LHCN-M2 (cell line): ENCODE results near the gene ZBTB2. TPM values are rescaled to one million over a fixed set of nuclear protein-coding genes. Genes with fewer than 3 reads are reported as not detected.
"Not testable (repeated sequence)": the region's sequence is repeated elsewhere in the genome, so short reads cannot be mapped to it uniquely, and the experiment has no call there.

Source experiments
- DNase-seq: peaks from one replicate; pipeline ENCODE4 v3.0.0-alpha.2; 2012; ENCODE audit warnings: low read depth
- total RNA-seq: library from RNA; depleted of rRNA; stranded (reverse); fragments of >200 nt; gene quantifications from 2 replicates; pipeline ENCODE4 v1.2.3, GENCODE V29; 2014

ZBTB2 gene
- total RNA-seq, 1 experiment from 2014 or later = 14.1 TPM

DNA sequence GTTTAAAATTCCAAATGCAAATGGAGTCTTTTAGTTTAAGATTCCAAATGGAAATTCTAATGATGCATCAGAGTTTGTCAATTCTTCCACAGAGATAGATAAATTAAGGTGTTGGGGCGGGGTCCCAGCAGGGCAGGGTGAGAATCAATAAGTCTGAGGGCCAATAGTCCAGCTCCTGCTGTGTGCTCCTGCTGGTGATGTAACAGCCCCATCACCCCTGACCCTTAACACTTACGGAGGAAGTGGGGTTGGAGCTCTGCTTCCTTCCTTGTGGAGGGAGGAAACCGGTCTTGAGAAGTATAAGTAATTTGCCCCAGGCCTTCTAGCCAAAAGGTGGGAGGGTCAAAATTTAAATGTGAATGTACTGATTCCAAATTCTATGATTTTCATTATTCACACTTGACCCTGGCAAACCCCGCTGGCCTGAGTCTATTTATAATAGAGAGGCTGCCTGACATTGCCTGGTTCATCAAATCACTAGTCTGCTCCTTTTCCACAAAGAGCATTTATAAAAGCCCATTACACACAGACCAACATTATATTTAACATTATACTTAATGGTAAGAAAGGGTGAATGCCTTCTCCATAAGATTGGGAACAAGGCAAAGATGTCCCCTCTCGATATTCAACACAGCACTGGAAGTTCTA, 17.2 kb downstream of the ZBTB2 start:
- DNase-seq = no peak

DNA sequence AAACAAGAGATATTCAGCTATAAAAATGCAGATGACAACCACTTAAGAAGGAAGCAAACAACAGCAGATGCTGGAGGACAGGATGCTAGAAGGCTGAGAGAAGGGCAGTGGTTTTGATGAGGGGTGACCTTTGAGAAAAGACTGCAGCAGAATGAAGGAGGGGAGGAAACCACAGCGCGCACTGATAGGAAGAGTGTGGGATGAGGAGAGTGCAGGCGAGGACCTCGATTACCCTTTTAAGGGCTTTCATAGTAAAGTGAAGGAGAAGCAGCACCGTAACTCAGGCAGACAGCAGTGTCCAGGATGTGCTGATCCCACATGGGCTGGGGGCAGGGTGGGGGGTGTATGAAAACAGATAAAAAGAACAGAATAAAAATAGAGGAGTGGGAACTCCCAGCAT, 19.2 kb downstream of the ZBTB2 start:
- no peak for DNase-seq

GRCh38 chr6:151370509-151371078, 20.8 kb downstream of the ZBTB2 start:
- DNase-seq = no peak

- DNase-seq = no peak
These were observed 26.1 kb downstream of the ZBTB2 start for GRCh38 chr6:151365233-151365632.

DNA sequence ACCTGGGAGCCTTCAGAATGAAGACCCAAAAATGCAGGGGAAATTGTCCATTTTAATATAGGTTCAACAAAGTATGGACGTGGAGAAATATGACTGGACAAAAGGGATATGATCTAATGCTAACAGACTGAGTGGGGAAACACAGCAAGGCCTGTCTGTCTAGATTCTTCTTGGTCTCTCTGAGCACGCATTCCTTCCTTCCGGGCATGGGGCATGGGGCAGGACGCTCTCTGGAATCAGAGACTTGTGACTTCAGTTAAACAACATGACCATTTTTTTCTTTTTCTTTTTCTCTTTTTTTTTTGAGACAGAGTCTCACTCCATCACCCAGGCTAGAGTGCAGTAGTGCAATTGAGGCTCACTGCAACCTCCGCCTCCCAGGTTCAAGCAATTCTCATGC, 31.9 kb downstream of the ZBTB2 start:
- no peak for DNase-seq

DNA sequence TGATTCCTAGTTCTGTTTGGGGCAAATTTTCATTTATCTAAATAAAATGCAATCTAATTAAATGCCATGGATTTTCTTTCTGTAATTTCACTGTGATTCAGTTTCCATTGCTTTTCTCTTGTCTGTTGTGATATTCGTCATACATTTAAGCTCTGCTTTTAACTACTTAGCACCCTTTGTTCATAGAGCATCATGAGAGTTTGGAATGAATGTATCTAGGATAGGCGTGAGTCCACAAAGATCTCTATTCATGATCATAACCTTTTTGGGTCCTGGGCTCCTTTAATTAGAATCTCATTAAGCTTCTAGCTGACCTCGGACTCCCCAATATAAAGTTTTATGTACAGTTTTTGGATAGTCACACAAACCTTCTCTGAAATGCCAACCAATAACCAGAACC, 32.9 kb downstream of the ZBTB2 start:
- DNase-seq = no peak

GRCh38 chr6:151357758-151358436, 33.5 kb downstream of the ZBTB2 start:
- DNase-seq = no peak

- not testable (repeated sequence) for DNase-seq
These were observed 34.4 kb downstream of the ZBTB2 start for GRCh38 chr6:151356983-151357382.

DNA sequence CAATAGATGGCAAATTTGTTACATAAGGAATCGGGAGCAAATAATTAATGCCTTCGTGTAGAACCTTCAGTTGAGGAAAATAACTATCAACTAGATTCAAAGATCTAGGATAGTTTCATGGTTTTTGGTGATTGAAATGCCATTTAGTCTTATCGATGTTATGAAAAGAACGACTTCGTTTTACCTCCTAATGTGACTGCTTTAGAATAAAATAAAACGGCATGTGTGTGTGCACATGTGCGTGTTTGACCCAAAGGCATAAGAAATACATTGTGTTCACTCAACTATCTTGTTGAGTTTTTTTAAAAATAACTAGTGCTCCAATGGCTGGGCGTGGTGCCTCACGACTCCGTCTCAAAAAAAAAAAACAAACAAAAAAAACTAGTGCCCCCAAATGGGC, 37.6 kb downstream of the ZBTB2 start:
- no peak for DNase-seq

- DNase-seq = no peak
These were observed 38.7 kb downstream of the ZBTB2 start for GRCh38 chr6:151352410-151353396.

DNA sequence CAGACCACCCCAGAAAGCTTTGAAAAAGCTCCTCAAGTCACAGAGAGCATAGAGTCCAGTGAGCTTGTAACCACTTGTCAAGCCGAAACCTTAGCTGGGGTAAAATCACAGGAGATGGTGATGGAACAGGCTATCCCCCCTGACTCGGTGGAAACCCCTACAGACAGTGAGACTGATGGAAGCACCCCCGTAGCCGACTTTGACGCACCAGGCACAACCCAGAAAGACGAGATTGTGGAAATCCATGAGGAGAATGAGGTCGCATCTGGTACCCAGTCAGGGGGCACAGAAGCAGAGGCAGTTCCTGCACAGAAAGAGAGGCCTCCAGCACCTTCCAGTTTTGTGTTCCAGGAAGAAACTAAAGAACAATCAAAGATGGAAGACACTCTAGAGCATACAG, 39.6 kb downstream of the ZBTB2 start:
- DNase-seq = no peak

GRCh38 chr6:151351146-151351700, 40.1 kb downstream of the ZBTB2 start:
- DNase-seq = no peak

- DNase-seq = no peak
These were observed 40.8 kb downstream of the ZBTB2 start for GRCh38 chr6:151350442-151351145.

GRCh38 chr6:151349651-151350270, 41.6 kb downstream of the ZBTB2 start:
- no peak for DNase-seq

- not testable (repeated sequence) for DNase-seq
These were observed 48.6 kb downstream of the ZBTB2 start for GRCh38 chr6:151342750-151343149.

- no peak for DNase-seq
These were observed 49.7 kb downstream of the ZBTB2 start for GRCh38 chr6:151341476-151342195.

DNA sequence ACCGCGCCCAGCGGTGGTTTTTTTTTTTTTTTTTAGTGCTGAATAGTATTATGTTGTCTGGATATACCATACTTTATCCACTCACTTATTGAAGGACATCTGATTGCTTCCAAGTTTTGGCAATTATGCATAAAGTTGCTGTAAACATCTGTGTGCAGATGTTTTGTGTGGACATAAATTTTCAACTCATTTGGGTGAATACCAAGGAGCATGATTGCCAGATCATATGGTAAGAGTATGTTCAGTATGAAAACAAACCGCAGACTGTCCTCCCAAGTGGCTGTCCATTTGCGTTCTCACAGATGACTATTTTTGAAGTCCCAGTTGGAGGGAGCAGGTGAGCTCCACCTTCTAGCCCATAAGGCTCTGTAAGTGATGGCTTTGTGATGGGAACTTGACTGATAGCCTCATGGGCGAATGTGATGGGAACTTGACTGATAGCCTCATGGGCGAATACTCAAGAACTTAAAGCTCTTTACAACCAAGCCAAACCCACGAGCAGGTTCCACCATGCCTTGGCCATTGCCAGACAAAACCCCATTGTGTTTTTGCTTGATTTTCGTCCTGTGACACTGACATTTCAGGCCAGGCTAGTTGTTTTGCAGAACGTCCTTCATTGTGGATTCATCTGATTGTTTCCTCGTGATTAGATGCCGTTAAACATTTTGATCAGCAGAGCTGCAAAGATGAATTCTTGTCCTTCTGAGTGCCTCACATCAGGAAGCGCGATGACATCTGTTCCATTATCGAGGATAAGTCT, 51.0 kb downstream of the ZBTB2 start:
- no peak for DNase-seq

DNA sequence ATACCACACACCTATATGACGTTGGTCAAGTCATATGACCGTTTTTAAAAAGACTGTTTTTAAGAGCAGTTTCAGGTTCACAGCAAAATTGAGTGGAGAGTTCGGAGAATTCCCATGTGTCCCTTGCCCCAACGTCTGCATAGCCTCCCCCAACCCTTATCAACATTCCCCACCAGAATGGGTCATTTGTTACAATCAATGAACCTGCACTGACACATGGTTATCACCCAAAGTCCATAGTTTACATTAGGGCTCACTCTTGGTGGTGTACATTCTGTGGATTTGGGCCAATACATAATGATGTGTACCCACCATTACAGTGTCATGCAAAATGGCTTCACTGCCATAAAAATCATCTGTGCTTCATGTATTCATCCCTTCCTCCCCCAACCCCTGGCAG, 52.0 kb downstream of the ZBTB2 start:
- DNase-seq = no peak

DNA sequence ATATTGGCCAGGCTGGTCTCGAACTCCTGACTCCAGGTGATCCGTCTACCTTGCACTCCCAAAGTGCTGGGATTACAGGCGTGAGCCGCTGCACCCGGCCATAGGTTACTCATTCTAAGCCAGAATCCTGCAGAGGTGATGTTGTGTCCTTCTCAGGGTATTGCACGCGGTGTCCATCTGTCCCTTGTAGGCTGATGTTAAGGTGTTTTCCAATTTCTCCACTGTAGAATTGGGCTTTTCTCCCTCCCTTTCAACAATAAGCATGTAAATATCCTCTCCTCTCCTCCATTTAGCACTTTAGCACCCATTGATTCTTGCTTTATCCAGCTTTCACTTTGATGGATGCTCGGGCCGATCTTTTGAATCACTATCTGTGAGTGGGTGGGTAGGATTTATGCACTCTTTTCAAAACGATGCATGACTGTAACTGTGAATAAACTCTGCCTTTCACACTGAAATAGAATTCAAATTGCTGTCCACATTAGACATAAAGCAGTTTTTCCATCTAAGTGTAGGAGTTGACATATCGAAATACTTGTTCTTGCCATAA, 52.6 kb downstream of the ZBTB2 start:
- DNase-seq = no peak
